ENCODE measurements around the gene HOXD3.

- TF ChIP-seq POLR2A (IDR thresholded peaks at IDR 0.05; ENCODE audit: extremely low read depth, insufficient read length) (no peak), CTCF (IDR thresholded peaks at IDR 0.05; ENCODE audit: low read depth, low read length) (peak; percentile 74), MAX (IDR thresholded peaks at IDR 0.05; ENCODE audit: low read depth, low read length) (no peak), MYC (IDR thresholded peaks at IDR 0.05; ENCODE audit: low read depth, low read length) (no peak)
These were observed 30.0 kb upstream of the HOXD3 start for GRCh38 chr2:176126929-176127773.
